ENCODE results near the gene MRPS35.

DNA sequence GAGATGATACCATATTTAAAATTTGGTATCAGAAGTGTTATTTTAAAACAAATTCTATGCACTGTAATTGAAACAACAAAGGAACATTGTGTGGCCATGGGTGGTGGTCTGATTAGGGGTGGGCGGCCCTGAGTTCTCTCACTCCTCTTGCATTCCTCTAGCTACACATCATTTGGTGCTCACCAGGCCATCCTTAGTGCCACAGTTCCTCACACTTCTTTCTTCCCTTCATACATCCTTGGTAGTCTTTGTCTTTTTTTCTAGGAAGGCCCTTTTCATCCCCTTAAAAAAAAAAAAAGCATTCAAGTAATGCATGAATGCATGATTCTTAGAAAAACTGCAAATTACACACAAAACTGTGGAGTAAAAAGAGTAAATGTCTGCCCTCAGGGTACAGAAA, 71.8 kb downstream of the MRPS35 start:
- TF ChIP-seq CTCF (IDR thresholded peaks at IDR 0.05) (no peak), EZH2 (IDR thresholded peaks at IDR 0.05; ENCODE audit: borderline replicate concordance, insufficient read depth, low read depth, low read length, poor library complexity, severe bottlenecking) (no peak)
